ENCODE results near the gene PRKG1. TPM values are rescaled to one million over a fixed set of nuclear protein-coding genes. Genes with fewer than 3 reads are reported as not detected.

PRKG1 gene
- polyA plus RNA-seq, 1 donor (not counting 4 experiments of a cell fraction or from before 2014, with no cell fraction given), result 0.24 TPM

DNA sequence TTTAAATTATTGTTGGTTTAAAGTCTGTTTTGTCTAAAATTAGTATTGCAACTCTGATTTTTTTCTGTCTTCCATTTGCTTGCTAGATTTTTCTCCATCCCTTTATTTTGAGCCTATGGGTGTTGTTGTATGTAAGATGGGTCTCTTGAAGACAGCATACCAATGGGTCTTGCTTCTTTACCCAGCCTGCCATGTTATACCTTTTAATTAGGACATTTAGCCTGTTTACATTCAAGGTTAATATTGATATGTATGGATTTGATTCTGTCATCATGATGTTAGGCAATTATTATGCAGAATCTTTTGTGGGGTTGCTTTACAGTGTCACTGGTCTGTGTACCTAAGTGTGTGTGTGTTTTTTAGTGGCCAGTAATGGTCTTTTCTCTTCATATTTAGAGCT, 906.5 kb downstream of the PRKG1 start:
- no peak overlapping the region for H2AFZ ChIP-seq (ENCODE audit: control insufficient read depth, low read length)
- no peak overlapping the region for H3K4me2 ChIP-seq (ENCODE audit: control insufficient read depth, extremely low read depth, insufficient read depth, low read depth, low read length)
- H3K9ac ChIP-seq (ENCODE audit: control insufficient read depth, extremely low read depth, insufficient read depth, low read length), result no peak overlapping the region
- no peak overlapping the region for H3K27ac ChIP-seq (ENCODE audit: control insufficient read depth, insufficient read depth, low read length)
- H3K9me3 ChIP-seq (ENCODE audit: control insufficient read depth, low read depth, low read length), result no peaks in the 10 kb centered on the region
- no peak for DNase-seq (ENCODE audit: low read depth, low spot score)
- FAIRE-seq, result no peak
- no peaks in the 10 kb centered on the region for H3K9me1 ChIP-seq (ENCODE audit: control insufficient read depth, extremely low read depth, insufficient read depth, low read length)
- no peak overlapping the region for H3K4me3 ChIP-seq (ENCODE audit: control insufficient read depth in 2 of 3, extremely low read depth in 1 of 3, insufficient read depth in 2 of 3, low read depth in 1 of 3, low read length in 3 of 3)
- dilution Hi-C loops (cut with MboI; ENCODE audit: extremely low pct_ligation_motif_present, low sequenced_read_pairs), result loop anchor here (25.0 kb wide), 1 partner anchor 232 kb away; no protein-coding TSS in a partner anchor
- H3K4me1 ChIP-seq (ENCODE audit: control insufficient read depth, extremely low read depth, insufficient read depth, low read length), result no peaks in the 10 kb centered on the region
- H3K27me3 ChIP-seq (ENCODE audit: control insufficient read depth, extremely low read depth, insufficient read depth, low read length), result no peaks in the 10 kb centered on the region
- no peaks in the 10 kb centered on the region for H3K79me2 ChIP-seq (ENCODE audit: control insufficient read depth, insufficient read depth, low read length)
- H4K20me1 ChIP-seq (ENCODE audit: control insufficient read depth, extremely low read depth, insufficient read depth, low read length), result no peaks in the 10 kb centered on the region
- TF ChIP-seq, protein P1, sequence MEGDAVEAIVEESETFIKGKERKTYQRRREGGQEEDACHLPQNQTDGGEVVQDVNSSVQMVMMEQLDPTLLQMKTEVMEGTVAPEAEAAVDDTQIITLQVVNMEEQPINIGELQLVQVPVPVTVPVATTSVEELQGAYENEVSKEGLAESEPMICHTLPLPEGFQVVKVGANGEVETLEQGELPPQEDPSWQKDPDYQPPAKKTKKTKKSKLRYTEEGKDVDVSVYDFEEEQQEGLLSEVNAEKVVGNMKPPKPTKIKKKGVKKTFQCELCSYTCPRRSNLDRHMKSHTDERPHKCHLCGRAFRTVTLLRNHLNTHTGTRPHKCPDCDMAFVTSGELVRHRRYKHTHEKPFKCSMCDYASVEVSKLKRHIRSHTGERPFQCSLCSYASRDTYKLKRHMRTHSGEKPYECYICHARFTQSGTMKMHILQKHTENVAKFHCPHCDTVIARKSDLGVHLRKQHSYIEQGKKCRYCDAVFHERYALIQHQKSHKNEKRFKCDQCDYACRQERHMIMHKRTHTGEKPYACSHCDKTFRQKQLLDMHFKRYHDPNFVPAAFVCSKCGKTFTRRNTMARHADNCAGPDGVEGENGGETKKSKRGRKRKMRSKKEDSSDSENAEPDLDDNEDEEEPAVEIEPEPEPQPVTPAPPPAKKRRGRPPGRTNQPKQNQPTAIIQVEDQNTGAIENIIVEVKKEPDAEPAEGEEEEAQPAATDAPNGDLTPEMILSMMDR (optimal IDR thresholded peaks at IDR 0.05 in 1 of 3, IDR thresholded peaks at IDR 0.05 in 1 of 3, conservative IDR thresholded peaks at IDR 0.05 in 1 of 3; ENCODE audit: extremely low read depth in 1 of 3, insufficient read depth in 2 of 3, low read length in 3 of 3), result no peak
- no peak for TF ChIP-seq EZH2 (IDR thresholded peaks at IDR 0.05; ENCODE audit: low read length)
- H3K36me3 ChIP-seq (ENCODE audit: control insufficient read depth in 2 of 2, extremely low read depth in 1 of 2, insufficient read depth in 2 of 2, low read length in 2 of 2), result no peaks in the 10 kb centered on the region

DNA sequence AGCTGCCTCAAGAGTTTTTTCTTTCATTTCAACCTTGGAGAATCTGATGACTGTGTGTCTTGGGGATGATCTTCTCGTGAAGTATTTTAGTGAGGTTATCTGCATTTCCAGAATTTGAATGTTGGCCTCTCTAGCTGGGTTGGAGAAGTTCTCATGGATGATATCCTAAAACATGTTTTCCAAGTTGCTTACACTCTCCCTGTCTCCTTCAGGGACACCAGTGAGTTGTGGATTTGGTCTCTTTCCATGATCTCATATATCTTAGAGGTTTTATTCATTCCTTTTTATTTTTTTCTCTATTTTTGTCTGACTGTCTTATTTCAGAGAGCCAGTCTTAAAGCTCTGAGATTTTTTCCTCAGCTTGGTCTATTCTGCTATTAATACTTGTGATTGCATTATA, 907.4 kb downstream of the PRKG1 start:
- Histone ChIP-seq H2AFZ (ENCODE audit: control insufficient read depth, low read length) (no peak overlapping the region), H3K27ac (ENCODE audit: control insufficient read depth, insufficient read depth, low read length) (no peak overlapping the region), H3K79me2 (ENCODE audit: control insufficient read depth, insufficient read depth, low read length) (no peaks in the 10 kb centered on the region), H3K4me2 (ENCODE audit: control insufficient read depth, extremely low read depth, insufficient read depth, low read depth, low read length) (no peak overlapping the region), H3K36me3 (ENCODE audit: control insufficient read depth in 2 of 2, extremely low read depth in 1 of 2, insufficient read depth in 2 of 2, low read length in 2 of 2) (no peaks in the 10 kb centered on the region), H3K4me1 (ENCODE audit: control insufficient read depth, extremely low read depth, insufficient read depth, low read length) (no peaks in the 10 kb centered on the region), H3K9ac (ENCODE audit: control insufficient read depth, extremely low read depth, insufficient read depth, low read length) (no peak overlapping the region), H3K9me3 (ENCODE audit: control insufficient read depth, low read depth, low read length) (no peaks in the 10 kb centered on the region), H3K4me3 (ENCODE audit: control insufficient read depth in 2 of 3, extremely low read depth in 1 of 3, insufficient read depth in 2 of 3, low read depth in 1 of 3, low read length in 3 of 3) (no peak overlapping the region), H3K27me3 (ENCODE audit: control insufficient read depth, extremely low read depth, insufficient read depth, low read length) (no peaks in the 10 kb centered on the region), H3K9me1 (ENCODE audit: control insufficient read depth, extremely low read depth, insufficient read depth, low read length) (no peaks in the 10 kb centered on the region), H4K20me1 (ENCODE audit: control insufficient read depth, extremely low read depth, insufficient read depth, low read length) (no peaks in the 10 kb centered on the region)
- no peak for DNase-seq (ENCODE audit: low read depth, low spot score)
- dilution Hi-C loops (cut with MboI; ENCODE audit: extremely low pct_ligation_motif_present, low sequenced_read_pairs), result loop anchor here (25.0 kb wide), 1 partner anchor 231 kb away; no protein-coding TSS in a partner anchor
- no peak for TF ChIP-seq EZH2 (IDR thresholded peaks at IDR 0.05; ENCODE audit: low read length)
- TF ChIP-seq, protein P1 (optimal IDR thresholded peaks at IDR 0.05 in 1 of 3, IDR thresholded peaks at IDR 0.05 in 1 of 3, conservative IDR thresholded peaks at IDR 0.05 in 1 of 3; ENCODE audit: extremely low read depth in 1 of 3, insufficient read depth in 2 of 3, low read length in 3 of 3), result no peak
- FAIRE-seq, result no peak

Measured in keratinocyte (primary cell).